Measurements from ENCODE around the gene CIDEB.
A peak's percentile ranks its signal among the peaks of the same experiment; 100 is the strongest.

CIDEB gene

GRCh38 chr14:24269910-24270536, 37.8 kb downstream of the CIDEB start:
- DNase-seq (ENCODE audit: low spot score), result no peak

- DNase-seq (ENCODE audit: low spot score), result no peak
Observed at GRCh38 chr14:24269368-24269767, 38.4 kb downstream of the CIDEB start.

- DNase-seq (ENCODE audit: low spot score), result no peak
Observed at GRCh38 chr14:24268225-24268624, 39.6 kb downstream of the CIDEB start.

GRCh38 chr14:24267516-24267915, 40.3 kb downstream of the CIDEB start:
- DNase-seq (ENCODE audit: low spot score), result no peak

- DNase-seq (ENCODE audit: low spot score), result no peak
Observed at GRCh38 chr14:24266344-24267244, 41.2 kb downstream of the CIDEB start.

- no peak for DNase-seq (ENCODE audit: low spot score)
Observed at GRCh38 chr14:24264298-24264697, 43.5 kb downstream of the CIDEB start.

- no peak for DNase-seq (ENCODE audit: low spot score)
Observed at GRCh38 chr14:24263848-24264247, 43.9 kb downstream of the CIDEB start.

GRCh38 chr14:24262821-24263733, 44.7 kb downstream of the CIDEB start, which contains the start of gene TGM1:
TSS of gene TGM1 (minus strand) at chr14:24263177. CDS start at chr14:24262352, 825 bp downstream.
- no peak for DNase-seq (ENCODE audit: low spot score)

- DNase-seq (ENCODE audit: low spot score), result no peak
Observed at GRCh38 chr14:24261969-24262327, 45.8 kb downstream of the CIDEB start.

- no peak for DNase-seq (ENCODE audit: low spot score)
Observed at GRCh38 chr14:24261256-24261968, 46.4 kb downstream of the CIDEB start.

GRCh38 chr14:24260780-24261157, 47.0 kb downstream of the CIDEB start:
- no peak for DNase-seq (ENCODE audit: low spot score)

GRCh38 chr14:24260026-24260779, 47.6 kb downstream of the CIDEB start:
- DNase-seq (ENCODE audit: low spot score), result no peak

- DNase-seq (ENCODE audit: low spot score), result peak; percentile 90
Observed at GRCh38 chr14:24259282-24260025, 48.3 kb downstream of the CIDEB start.

- no peak for DNase-seq (ENCODE audit: low spot score)
Observed at GRCh38 chr14:24258548-24259265, 49.1 kb downstream of the CIDEB start.

- DNase-seq (ENCODE audit: low spot score), result no peak
Observed at GRCh38 chr14:24258119-24258518, 49.7 kb downstream of the CIDEB start.

GRCh38 chr14:24256960-24257359, 50.8 kb downstream of the CIDEB start:
- peak; percentile 36 for DNase-seq (ENCODE audit: low spot score)

- no peak for DNase-seq (ENCODE audit: low spot score)
Observed at GRCh38 chr14:24255931-24256711, 51.7 kb downstream of the CIDEB start.

GRCh38 chr14:24255438-24255837, 52.3 kb downstream of the CIDEB start:
- DNase-seq (ENCODE audit: low spot score), result no peak

Measured in AG20443 (cell line).